Activated T-cell treated with anti-CD3 and anti-CD28 coated beads for 1 hour (primary cell): Measurements from ENCODE around the gene KLHL22.
"Not testable (repeated sequence)": the region's sequence is repeated elsewhere in the genome, so short reads cannot be mapped to it uniquely, and the experiment has no call there.

Experiments
- DNase-seq: peaks from one replicate; pipeline ENCODE4 v3.0.0-alpha.2; 2020; ENCODE audit warnings: low read depth

Gene KLHL22

DNA sequence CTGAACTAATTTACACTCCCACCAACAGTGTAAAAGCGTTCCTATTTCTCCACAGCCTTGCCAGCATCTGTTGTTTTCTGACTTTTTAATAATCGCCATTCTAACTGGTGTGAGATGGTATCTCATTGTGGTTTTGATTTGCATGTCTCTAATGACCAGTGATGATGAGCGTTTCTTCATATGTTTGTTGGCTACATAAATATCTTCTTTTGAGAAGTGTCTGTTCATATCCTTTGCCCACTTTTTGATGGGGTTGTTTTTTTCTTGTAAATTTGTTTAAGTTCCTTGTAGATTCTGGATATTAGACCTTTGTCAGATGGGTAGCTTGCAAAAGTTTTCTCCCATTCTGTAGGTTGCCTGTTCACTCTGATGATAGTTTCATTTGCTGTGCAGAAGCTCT lies 79.9 kb downstream of the KLHL22 start:
- not testable (repeated sequence) for DNase-seq

DNA sequence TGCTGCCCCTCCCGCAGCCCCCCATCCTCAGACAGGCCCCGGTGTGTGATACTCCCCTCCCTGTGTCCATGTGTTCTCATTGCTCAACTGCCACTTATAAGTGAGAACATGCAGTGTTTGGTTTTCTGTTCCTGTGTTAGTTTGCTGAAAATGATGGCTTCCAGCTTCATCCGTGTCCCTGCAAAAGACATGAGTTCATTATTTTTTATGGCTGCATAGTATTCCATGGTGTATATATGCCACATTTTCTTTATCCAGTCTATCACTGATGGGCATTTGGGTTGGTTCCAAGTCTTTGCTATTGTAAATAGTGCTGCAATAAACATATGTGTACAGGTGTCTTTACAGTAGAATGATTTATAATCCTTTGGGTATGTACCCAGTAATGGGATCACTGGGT lies 80.4 kb downstream of the KLHL22 start:
- DNase-seq, result not testable (repeated sequence)

DNA sequence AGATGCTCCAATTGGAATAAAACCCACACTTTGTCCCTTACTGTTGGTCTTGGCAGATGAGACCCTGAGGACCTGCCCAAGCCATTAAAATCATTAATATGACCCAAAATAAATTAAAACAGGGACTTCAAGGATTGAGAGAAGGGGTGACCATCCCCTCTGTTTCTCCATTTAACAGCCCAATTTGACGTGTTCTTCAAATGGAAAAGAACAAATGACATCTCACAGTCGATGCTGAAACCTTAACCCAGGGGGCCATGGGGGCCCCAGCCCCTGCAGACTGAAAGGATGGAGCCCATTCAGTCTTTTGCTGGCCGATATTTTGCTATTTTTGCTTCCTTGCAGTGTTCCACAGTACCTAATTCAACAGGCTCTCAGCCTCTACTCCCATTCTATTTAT lies 81.1 kb downstream of the KLHL22 start:
- no peak for DNase-seq

DNA sequence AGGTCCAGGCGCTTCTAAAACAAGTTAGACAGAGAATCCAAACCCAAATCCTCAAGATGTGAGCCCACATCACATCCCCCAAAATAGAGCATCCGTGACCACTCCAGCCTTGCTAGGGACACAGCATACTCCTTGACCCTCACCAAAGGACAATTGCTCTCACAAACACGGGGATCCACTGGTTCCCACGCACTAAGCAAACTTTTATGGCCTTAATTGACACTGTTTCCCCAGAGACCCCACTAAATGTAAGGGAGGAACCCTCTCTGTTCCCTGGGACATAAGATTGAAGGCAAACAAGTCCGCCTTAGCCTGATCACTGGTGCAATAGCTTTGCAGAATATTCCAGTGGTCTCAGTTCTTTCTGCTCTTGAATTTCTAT lies 81.5 kb downstream of the KLHL22 start:
- DNase-seq, result no peak

- no peak for DNase-seq
These were observed 82.2 kb downstream of the KLHL22 start for GRCh38 chr22:20413217-20414058.

- no peak for DNase-seq
These were observed 83.0 kb downstream of the KLHL22 start for GRCh38 chr22:20412474-20413216.

DNA sequence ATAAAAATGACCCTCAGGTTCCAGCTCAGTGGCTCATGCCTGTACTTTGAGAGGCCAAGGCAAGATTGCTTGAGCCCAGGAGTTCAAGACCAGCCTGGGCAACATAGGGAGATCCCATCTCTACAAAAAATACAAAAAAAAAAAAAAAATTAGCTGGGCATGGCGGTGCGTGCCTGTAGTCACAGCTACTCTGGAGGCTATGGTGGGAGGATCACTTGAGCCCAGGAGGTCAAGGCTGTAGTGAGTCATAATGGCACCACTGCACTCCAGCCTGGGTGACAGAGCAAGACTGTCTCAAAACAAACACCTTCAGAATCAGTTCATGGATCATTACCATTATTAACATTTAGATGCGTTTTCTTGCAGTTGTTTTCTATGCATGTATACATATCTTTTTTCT lies 86.2 kb downstream of the KLHL22 start:
- DNase-seq, result not testable (repeated sequence)

GRCh38 chr22:20408891-20409290 lies 86.7 kb downstream of the KLHL22 start:
- DNase-seq, result no peak

GRCh38 chr22:20407829-20408228 lies 87.8 kb downstream of the KLHL22 start:
- no peak for DNase-seq

DNA sequence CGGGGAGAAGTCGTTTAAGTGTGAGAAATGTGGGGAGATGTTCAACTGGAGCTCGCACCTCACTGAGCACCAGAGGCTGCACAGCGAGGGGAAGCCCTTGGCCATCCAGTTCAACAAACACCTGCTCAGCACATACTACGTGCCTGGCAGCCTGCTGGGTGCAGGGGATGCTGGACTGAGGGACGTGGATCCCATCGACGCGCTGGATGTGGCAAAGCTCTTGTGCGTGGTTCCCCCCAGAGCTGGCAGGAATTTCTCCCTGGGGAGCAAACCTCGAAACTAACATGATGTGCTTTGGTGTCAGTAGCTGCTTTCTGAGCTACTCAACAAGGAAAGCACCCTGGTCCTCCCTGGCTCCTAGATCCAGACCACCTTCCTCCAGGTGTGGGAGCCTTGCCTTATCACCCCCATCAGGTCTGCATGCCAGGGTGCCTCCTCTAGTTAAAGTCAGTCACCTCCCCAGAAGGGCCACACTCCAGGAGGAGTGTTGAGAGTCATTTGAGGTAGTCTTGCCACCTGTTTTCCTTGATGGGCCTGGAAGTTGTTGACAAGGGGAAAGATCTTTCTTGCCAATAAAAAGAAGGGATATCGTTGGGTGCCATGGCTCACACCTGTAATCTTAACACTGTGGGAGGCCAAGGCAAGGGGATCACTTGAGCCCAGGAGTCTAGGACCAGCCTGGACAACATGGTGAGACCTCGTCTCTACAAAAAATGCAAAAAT lies 88.7 kb downstream of the KLHL22 start:
- DNase-seq, result no peak

- no peak for DNase-seq
These were observed 89.5 kb downstream of the KLHL22 start for GRCh38 chr22:20405931-20406685.

GRCh38 chr22:20405291-20405930 lies 90.2 kb downstream of the KLHL22 start:
- no peak for DNase-seq

DNA sequence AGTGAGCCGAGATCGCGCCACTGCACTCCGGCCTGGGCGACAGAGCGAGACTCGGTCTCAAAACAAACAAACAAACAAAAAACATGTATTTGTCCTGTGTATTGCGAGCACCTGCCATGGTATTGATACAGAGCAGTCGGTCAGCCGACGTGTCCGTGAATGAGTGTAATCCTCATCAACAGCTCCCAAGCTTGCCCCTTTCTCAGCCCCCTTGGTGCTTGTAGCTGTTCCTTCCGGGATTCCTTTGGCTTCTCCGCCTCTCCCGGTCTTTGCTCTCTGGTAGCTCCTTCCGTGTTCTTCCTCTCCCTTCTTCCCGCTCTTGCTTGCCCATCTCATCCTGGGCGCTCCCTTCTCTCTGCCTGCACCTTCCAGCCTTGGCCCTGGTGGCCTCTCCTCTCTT lies 90.7 kb downstream of the KLHL22 start:
- no peak for DNase-seq

- no peak for DNase-seq
These were observed 91.8 kb downstream of the KLHL22 start for GRCh38 chr22:20403779-20404140.

DNA sequence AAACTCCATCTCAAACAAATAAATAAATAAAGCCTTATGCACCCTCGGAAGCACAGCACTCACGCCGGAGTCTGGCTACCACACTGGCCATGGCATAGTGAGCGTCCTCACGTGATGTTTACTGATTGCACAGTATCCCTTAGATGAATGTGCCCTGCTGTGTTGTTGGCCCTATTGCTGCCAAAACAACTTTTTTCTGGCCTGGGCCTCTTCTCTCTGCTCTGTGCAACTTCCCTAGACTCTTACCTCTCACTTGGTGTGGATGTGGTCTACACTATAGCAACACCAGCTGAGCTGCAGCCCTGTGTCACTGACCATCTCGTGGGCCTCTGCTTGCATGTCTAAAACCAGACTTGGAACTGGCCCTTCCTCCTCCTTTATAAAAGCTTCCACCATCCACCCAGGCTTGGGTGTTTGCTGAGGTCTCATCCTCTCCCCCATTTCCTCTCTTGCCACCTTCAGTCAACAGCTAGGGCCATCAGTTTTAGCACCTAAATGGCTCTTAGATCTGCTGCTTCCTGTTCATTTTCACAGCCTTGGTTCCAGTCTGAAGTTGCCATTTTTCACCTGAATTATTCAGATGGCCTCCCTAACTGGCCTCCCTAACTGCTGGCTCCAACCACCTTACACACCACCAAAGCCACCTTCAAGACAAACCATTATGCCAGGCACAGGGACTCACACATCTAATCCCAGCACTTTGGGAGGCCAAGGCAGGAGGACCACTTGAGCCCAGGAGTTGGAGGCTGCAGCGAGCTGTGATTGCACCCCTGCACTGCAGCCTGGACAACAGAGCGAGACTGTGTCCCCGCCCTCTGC lies 92.4 kb downstream of the KLHL22 start:
- no peak for DNase-seq

- no peak for DNase-seq
These were observed 94.1 kb downstream of the KLHL22 start for GRCh38 chr22:20401376-20402014.

DNA sequence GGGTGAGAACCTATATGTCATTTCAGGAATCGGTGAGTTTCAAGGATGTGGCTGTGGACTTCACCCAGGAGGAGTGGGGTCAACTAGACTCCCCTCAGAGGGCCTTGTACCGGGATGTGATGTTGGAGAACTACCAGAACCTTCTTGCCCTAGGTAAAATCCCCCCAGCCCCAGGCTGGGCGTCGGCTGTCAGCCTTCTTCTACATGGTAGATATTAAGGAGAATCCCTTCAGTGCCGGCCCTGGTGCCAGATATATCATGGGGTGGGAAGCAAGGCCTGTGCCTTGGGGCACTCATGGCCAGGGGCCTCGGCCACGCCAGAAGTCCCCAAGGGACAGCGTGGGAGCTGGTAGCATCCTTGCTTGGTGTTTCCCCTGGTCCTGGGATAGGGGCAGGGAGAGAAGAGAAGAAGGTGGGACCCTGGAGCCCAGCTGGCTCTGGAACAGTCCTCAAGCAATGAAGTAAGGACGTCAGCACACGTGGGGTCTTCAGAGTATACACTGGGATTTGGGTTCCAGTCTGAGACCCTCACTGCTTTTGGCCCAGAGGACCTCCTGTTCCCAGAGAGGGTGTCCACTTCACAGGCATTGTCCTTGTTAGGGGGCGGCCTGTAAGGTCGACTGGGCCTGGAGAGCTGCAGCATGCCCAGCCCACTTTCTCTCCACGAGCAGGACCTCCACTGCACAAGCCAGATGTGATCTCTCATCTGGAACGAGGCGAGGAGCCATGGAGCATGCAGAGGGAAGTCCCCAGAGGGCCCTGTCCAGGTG lies 94.8 kb downstream of the KLHL22 start:
- DNase-seq, result no peak

DNA sequence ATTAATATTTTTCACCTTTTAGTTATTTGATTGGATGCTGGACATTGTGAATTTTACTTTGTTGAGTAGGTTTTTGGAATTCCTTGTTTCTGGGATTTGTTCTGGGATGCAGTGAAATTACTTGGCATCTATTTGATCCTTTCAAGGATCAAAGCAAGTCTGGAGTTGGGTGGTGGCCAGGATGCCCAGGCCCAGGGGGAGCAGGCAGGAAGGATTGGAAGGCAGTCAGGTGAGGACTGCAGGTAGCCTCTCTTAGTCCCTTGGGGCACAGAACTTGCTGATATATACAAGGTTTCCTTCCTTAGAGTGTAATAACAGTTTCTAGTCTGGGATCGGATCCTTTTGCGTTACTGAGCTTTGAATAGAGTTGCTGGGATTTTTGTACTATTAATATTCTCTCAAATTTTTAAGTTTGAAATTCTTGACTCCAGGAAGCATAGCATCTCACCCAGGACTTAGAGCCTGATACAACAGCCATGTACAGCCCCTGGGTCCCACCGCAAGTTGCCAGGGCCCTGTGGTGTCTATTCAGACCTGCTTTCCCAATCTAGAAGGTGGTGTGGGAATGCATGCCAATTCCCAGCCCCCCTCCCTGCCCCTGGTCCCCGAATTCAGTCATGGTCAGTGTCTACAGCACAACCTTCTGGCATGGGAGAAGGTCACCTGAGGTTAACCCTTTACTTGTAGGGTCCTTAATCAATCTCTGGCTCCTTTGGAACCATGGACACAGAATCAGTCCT lies 95.6 kb downstream of the KLHL22 start:
- no peak for DNase-seq

DNA sequence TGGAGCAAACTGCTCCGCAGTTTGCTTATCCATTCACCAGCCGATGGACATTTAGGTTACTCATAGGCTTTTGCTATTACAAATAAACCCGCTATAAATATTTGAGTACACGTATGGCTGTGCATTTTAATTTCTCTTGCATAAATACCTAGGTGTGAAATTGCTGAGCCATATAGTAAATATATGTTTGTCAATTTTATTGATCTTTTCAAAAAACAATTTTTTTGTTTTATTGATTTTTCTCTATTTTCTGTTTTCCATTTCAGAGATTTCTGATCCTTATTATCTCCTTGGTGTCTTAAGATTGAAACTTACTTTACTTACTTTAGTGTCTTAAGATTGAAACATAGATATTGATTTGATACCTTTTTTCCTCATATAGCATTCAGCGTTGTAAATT lies 97.2 kb downstream of the KLHL22 start:
- no peak for DNase-seq
